HL-60 (cell line): ENCODE data around the gene FAM174A.

Experiments
- DNase-seq, 2 experiments: peaks; one replicate each; pipeline ENCODE4 v3.0.0-alpha.2; 2010 to 2020; ENCODE audit warnings: low read depth in 1 of 2, low spot score in 1 of 2
- H3K27ac ChIP-seq: fragments of 250-450 bp; sonication (Bioruptor Pico); replicated peaks from 2 replicates; pipeline ENCODE4 v1.5.1; 2020; ENCODE audit warnings: mild to moderate bottlenecking, moderate library complexity
- H3K27me3 ChIP-seq: fragments of 250-450 bp; sonication (Bioruptor Pico); 2 replicates; pipeline ENCODE4 v1.5.1; 2021; ENCODE audit warnings: mild to moderate bottlenecking, moderate library complexity; ENCODE audit not compliant: insufficient read depth, poor library complexity, severe bottlenecking
- H3K4me3 ChIP-seq: replicated peaks from 2 replicates; pipeline ENCODE4 v1.5.1; 2011; ENCODE audit warnings: mild to moderate bottlenecking, control low read depth, low read length; ENCODE audit not compliant: insufficient read depth
- CTCF ChIP-seq: IDR thresholded peaks from one replicate; pipeline ENCODE4 v1.5.1; 2011; ENCODE audit warnings: low read length, control low read depth, inconsistent platforms; ENCODE audit not compliant: insufficient read depth
- GABPA ChIP-seq: IDR thresholded peaks from 2 replicates; pipeline ENCODE4 v1.6.1; 2012; ENCODE audit warnings: low read depth
- POLR2AphosphoS5 ChIP-seq: IDR thresholded peaks from 2 replicates; pipeline ENCODE4 v1.6.1; 2012; ENCODE audit warnings: low read depth
- REST ChIP-seq: IDR thresholded peaks from 2 replicates; pipeline ENCODE4 v1.6.1; 2012; ENCODE audit warnings: low read depth; ENCODE audit not compliant: insufficient replicate concordance
- SPI1 ChIP-seq: IDR thresholded peaks from 2 replicates; pipeline ENCODE4 v1.6.1; 2012; ENCODE audit warnings: low read depth, mild to moderate bottlenecking, borderline replicate concordance

Gene FAM174A

GRCh38 chr5:100542086-100542485 is 6.9 kb downstream of the FAM174A start:
- TF ChIP-seq POLR2AphosphoS5 (no peak), GABPA (no peak), REST (no peak), SPI1 (no peak), CTCF (no peak)
- Histone ChIP-seq H3K4me3 (no peak overlapping the region), H3K27me3 (no peaks in the 10 kb centered on the region), H3K27ac (no peak overlapping the region)
- DNase-seq, result no peak

GRCh38 chr5:100546001-100546400 is 10.8 kb downstream of the FAM174A start:
- DNase-seq, result no peak
- TF ChIP-seq GABPA (no peak), REST (no peak), CTCF (no peak), SPI1 (no peak), POLR2AphosphoS5 (no peak)
- Histone ChIP-seq H3K27ac (no peak overlapping the region), H3K4me3 (no peak overlapping the region), H3K27me3 (no peaks in the 10 kb centered on the region)

- H3K27me3 ChIP-seq, result no peaks in the 10 kb centered on the region
- no peak overlapping the region for H3K27ac ChIP-seq
- H3K4me3 ChIP-seq, result no peak overlapping the region
- no peak for DNase-seq
- TF ChIP-seq GABPA (no peak), POLR2AphosphoS5 (no peak), REST (no peak), CTCF (no peak), SPI1 (no peak)
Observed at GRCh38 chr5:100550531-100551051, 15.4 kb downstream of the FAM174A start.
